Stimulated activated CD8-positive, alpha-beta memory T cell treated with anti-CD3 and anti-CD28 coated beads, Interleukin-4, amount 100 ng/mL, for 24 hours (primary cell): ENCODE measurements around the gene PPP1R2B.
"Not testable (repeated sequence)": the region's sequence is repeated elsewhere in the genome, so short reads cannot be mapped to it uniquely, and the experiment has no call there.

Experiments
- DNase-seq: peaks from one replicate; pipeline ENCODE4 v3.0.0-alpha.2; 2020; ENCODE audit warnings: low read depth

PPP1R2B gene

GRCh38 chr5:156850206-156850751 is at the start of gene PPP1R2B:
TSS of gene PPP1R2B (plus strand) at chr5:156850295. CDS start at chr5:156850563, 268 bp downstream.
- no peak for DNase-seq

- DNase-seq: no peak
Measured at GRCh38 chr5:156800929-156801328, 49.2 kb upstream of the PPP1R2B start.

- DNase-seq: no peak
Measured at GRCh38 chr5:156802501-156802900, 47.6 kb upstream of the PPP1R2B start.

- DNase-seq: no peak
Measured at GRCh38 chr5:156803404-156803803, 46.7 kb upstream of the PPP1R2B start.

- no peak for DNase-seq
Measured at GRCh38 chr5:156812959-156813358, 37.1 kb upstream of the PPP1R2B start.

GRCh38 chr5:156815988-156816599 is 34.0 kb upstream of the PPP1R2B start:
- DNase-seq: no peak

GRCh38 chr5:156819537-156819936 is 30.6 kb upstream of the PPP1R2B start:
- DNase-seq: no peak

GRCh38 chr5:156819967-156820581 is 30.0 kb upstream of the PPP1R2B start:
- no peak for DNase-seq

GRCh38 chr5:156824241-156824640 is 25.9 kb upstream of the PPP1R2B start:
- no peak for DNase-seq

- DNase-seq: no peak
Measured at GRCh38 chr5:156824800-156825199, 25.3 kb upstream of the PPP1R2B start.

- DNase-seq: no peak
Measured at GRCh38 chr5:156825688-156826087, 24.4 kb upstream of the PPP1R2B start.

- DNase-seq: no peak
Measured at GRCh38 chr5:156826150-156826549, 23.9 kb upstream of the PPP1R2B start.

- DNase-seq: no peak
Measured at GRCh38 chr5:156834916-156835315, 15.2 kb upstream of the PPP1R2B start.

- DNase-seq: no peak
Measured at GRCh38 chr5:156835905-156836304, 14.2 kb upstream of the PPP1R2B start.

- DNase-seq: no peak
Measured at GRCh38 chr5:156836846-156837245, 13.2 kb upstream of the PPP1R2B start.

- no peak for DNase-seq
Measured at GRCh38 chr5:156838961-156839360, 11.1 kb upstream of the PPP1R2B start.

- DNase-seq: no peak
Measured at GRCh38 chr5:156841737-156842136, 8.4 kb upstream of the PPP1R2B start.

GRCh38 chr5:156846914-156847313 is 3.2 kb upstream of the PPP1R2B start:
- no peak for DNase-seq

- not testable (repeated sequence) for DNase-seq
Measured at GRCh38 chr5:156848447-156848846, 1.6 kb upstream of the PPP1R2B start.

GRCh38 chr5:156851880-156852279 is 1.8 kb downstream of the PPP1R2B start:
- DNase-seq: no peak

GRCh38 chr5:156853055-156853454 is 3.0 kb downstream of the PPP1R2B start:
- DNase-seq: not testable (repeated sequence)

GRCh38 chr5:156865427-156865826 is 15.3 kb downstream of the PPP1R2B start:
- DNase-seq: no peak

- no peak for DNase-seq
Measured at GRCh38 chr5:156870498-156870839, 20.4 kb downstream of the PPP1R2B start.

- DNase-seq: no peak
Measured at GRCh38 chr5:156871212-156871611, 21.1 kb downstream of the PPP1R2B start.
